Liver (tissue), 9 donors: ENCODE data around the gene KCNT1. TPM values are rescaled to one million over a fixed set of nuclear protein-coding genes. Genes with fewer than 3 reads are reported as not detected.

ENCODE experiments used
- DNase-seq: peaks from one replicate; pipeline ENCODE4 v3.0.0-alpha.2; 2017; ENCODE audit warnings: low spot score
- H3K27ac ChIP-seq, 2 donors: one replicate each; pipeline ENCODE4 v1.7.0; 2013; ENCODE audit warnings: inconsistent platforms in 2 of 2, low read length in 2 of 2, control low read depth in 1 of 2, low read depth in 1 of 2, mild to moderate bottlenecking in 1 of 2
- H3K27me3 ChIP-seq, 4 donors: one replicate each; pipeline versions ENCODE4 v1.6.1 to v1.7.0; 2013; ENCODE audit warnings: low read length in 3 of 4, inconsistent platforms in 1 of 4, mild to moderate bottlenecking in 1 of 4, moderate library complexity in 1 of 4; ENCODE audit not compliant: control insufficient read depth in 4 of 4, insufficient read depth in 4 of 4
- H3K36me3 ChIP-seq, 4 donors: one replicate each; pipeline versions ENCODE4 v1.6.1 to v1.7.0; 2013; ENCODE audit warnings: low read length in 3 of 4, mild to moderate bottlenecking in 3 of 4, low read depth in 1 of 4, moderate library complexity in 1 of 4; ENCODE audit not compliant: control insufficient read depth in 4 of 4, insufficient read depth in 3 of 4
- H3K4me1 ChIP-seq, 4 donors: one replicate each; pipeline versions ENCODE4 v1.6.1 to v1.7.0; 2013; ENCODE audit warnings: low read length in 3 of 4, mild to moderate bottlenecking in 3 of 4, moderate library complexity in 1 of 4; ENCODE audit not compliant: control insufficient read depth in 4 of 4, insufficient read depth in 4 of 4
- H3K4me3 ChIP-seq, 3 donors: one replicate each; pipeline versions ENCODE4 v1.6.1 to v1.7.0; 2013; ENCODE audit warnings: low read length in 3 of 3, control low read depth in 1 of 3, low read depth in 1 of 3, mild to moderate bottlenecking in 1 of 3
- H3K9ac ChIP-seq, 2 donors: one replicate each; pipeline ENCODE4 v1.7.0; 2013; ENCODE audit warnings: low read length in 2 of 2, mild to moderate bottlenecking in 2 of 2, moderate library complexity in 2 of 2, control low read depth in 1 of 2, low read depth in 1 of 2
- H3K9me3 ChIP-seq, 4 donors: one replicate each; pipeline versions ENCODE4 v1.6.1 to v1.7.0; 2013; ENCODE audit warnings: low read length in 3 of 4; ENCODE audit not compliant: control insufficient read depth in 4 of 4
- EGR1 ChIP-seq, 2 donors: IDR thresholded peaks; 2 replicates each; pipeline ENCODE4 v1.6.1; 2016 to 2018; ENCODE audit warnings: antibody characterized with exemption in 2 of 2, low read depth in 2 of 2
- FOXA1 ChIP-seq: IDR thresholded peaks from 2 replicates; pipeline ENCODE4 v1.6.1; 2016; ENCODE audit warnings: antibody characterized with exemption
- FOXA2 ChIP-seq: IDR thresholded peaks from 2 replicates; pipeline ENCODE4 v1.6.1; 2016; ENCODE audit warnings: antibody characterized with exemption
- GABPA ChIP-seq, 2 donors: IDR thresholded peaks in 1 of 2; conservative IDR thresholded peaks in 1 of 2; 2 replicates each; pipeline ENCODE4 v1.6.1; 2016; ENCODE audit warnings: antibody characterized with exemption in 2 of 2, mild to moderate bottlenecking in 1 of 2, moderate library complexity in 1 of 2
- HNF4A ChIP-seq, 2 donors: conservative IDR thresholded peaks; 2 replicates each; pipeline ENCODE4 v1.6.1; 2016; ENCODE audit warnings: antibody characterized with exemption in 2 of 2, mild to moderate bottlenecking in 2 of 2
- HNF4G ChIP-seq: IDR thresholded peaks from 2 replicates; pipeline ENCODE4 v1.6.1; 2016; ENCODE audit warnings: antibody characterized with exemption
- JUND ChIP-seq, 2 donors: IDR thresholded peaks; 2 replicates each; pipeline ENCODE4 v1.6.1; 2016; ENCODE audit warnings: antibody characterized with exemption in 2 of 2
- NR2F2 ChIP-seq: IDR thresholded peaks from 2 replicates; pipeline ENCODE4 v1.6.1; 2016; ENCODE audit warnings: antibody characterized with exemption
- RAD21 ChIP-seq, 2 donors: IDR thresholded peaks; 2 replicates each; pipeline ENCODE4 v1.6.1; 2016; ENCODE audit warnings: antibody characterized with exemption in 2 of 2, mild to moderate bottlenecking in 2 of 2
- RXRA ChIP-seq, 2 donors: IDR thresholded peaks; 2 replicates each; pipeline ENCODE4 v1.6.1; 2017 to 2018; ENCODE audit warnings: antibody characterized with exemption in 2 of 2, mild to moderate bottlenecking in 1 of 2
- SP1 ChIP-seq: IDR thresholded peaks from 2 replicates; pipeline ENCODE4 v1.6.1; 2018; ENCODE audit warnings: antibody characterized with exemption, mild to moderate bottlenecking
- TAF1 ChIP-seq: conservative IDR thresholded peaks from 2 replicates; pipeline ENCODE4 v1.6.1; 2016; ENCODE audit warnings: antibody characterized with exemption, mild to moderate bottlenecking
- YY1 ChIP-seq: IDR thresholded peaks from 2 replicates; pipeline ENCODE4 v1.6.1; 2016; ENCODE audit warnings: antibody characterized with exemption, mild to moderate bottlenecking
- WGBS: extraction: QIAGEN DNeasy Blood & Tissue Kit; methylation state at CpG from one replicate; pipeline ENCODE4 v1.1.7; 2013; 5-methylcytosine and 5-hydroxymethylcytosine counted together
- polyA plus RNA-seq, 2 donors: library from polyadenylated mRNA; stranded (reverse) in 1 of 2; unstranded in 1 of 2; fragments of 200-250 nt in 1 of 2; fragments of >200 nt in 1 of 2; fragmentation: Nextera tagmentation in 1 of 2; extraction: Ambion mirVana in 1 of 2; gene quantifications; one replicate each; pipeline versions ENCODE4 v1.2.1 to v1.2.3, GENCODE V29; 2013 to 2015
- total RNA-seq, 2 donors: library from RNA; depleted of rRNA; stranded (reverse); fragments of >200 nt; gene quantifications; one replicate each; pipeline ENCODE4 v1.2.3, GENCODE V29; 2014
- TF ChIP-seq, protein P1 (sequence below): IDR thresholded peaks from 2 replicates; pipeline ENCODE4 v1.6.1; 2016; ENCODE audit warnings: antibody characterized with exemption
- TF ChIP-seq, protein P2 (sequence below): IDR thresholded peaks from 2 replicates; pipeline ENCODE4 v1.6.1; 2016; ENCODE audit warnings: antibody characterized with exemption, mild to moderate bottlenecking
- TF ChIP-seq, protein P3 (sequence below): fragments of 150-350 bp; IDR thresholded peaks from 2 replicates; pipeline ENCODE4 v1.5.1; 2017; ENCODE audit warnings: improper control_type of control experiment, low read depth, low read length; ENCODE audit not compliant: missing input control
- TF ChIP-seq, protein P4 (sequence below): IDR thresholded peaks from 2 replicates; pipeline ENCODE4 v1.6.1; 2016; ENCODE audit warnings: antibody characterized with exemption
- TF ChIP-seq, protein P5 (sequence below): IDR thresholded peaks from 2 replicates; pipeline ENCODE4 v1.6.1; 2016; ENCODE audit warnings: antibody characterized with exemption
- donor health status: healthy.
- donor health status: healthy.
- donor health status: healthy.
- donor health status: healthy.
- donor health status: healthy.

KCNT1 gene
- total and polyA plus RNA-seq, 4 donors: 0.08 TPM; not detected in 2

DNA sequence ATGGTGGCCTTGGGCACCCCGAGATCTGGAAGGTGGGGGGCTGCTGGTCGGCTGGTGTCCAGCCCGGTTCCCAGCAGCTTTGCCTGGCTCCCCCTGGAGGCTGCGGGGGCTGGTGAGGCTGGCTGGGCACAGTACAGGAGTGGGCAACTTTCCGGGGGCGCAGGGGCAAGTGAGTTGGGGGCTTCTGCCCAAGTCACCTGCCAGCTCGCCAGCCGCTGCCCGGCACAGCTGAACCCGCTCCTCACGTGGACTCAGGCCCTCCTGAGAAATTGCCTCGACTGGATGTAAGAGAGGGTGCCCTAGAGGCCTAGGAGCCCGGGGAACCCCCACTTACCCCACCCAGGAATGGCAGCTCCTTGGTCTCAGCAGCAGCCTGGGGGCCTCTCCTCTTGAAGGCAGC lies 15.4 kb downstream of the KCNT1 start:
- Histone ChIP-seq H3K4me1 (no peaks in the 10 kb centered on the region), H3K9ac (no peak overlapping the region), H3K27me3 (peaks cover 0 to 11% (median 5%) of the 10 kb centered on the region in 4 donors), H3K4me3 (no peak overlapping the region), H3K36me3 (no peaks in the 10 kb centered on the region), H3K9me3 (no peaks in the 10 kb centered on the region), H3K27ac (no peak overlapping the region)
- TF ChIP-seq TAF1: no peak
- TF ChIP-seq, protein P1, sequence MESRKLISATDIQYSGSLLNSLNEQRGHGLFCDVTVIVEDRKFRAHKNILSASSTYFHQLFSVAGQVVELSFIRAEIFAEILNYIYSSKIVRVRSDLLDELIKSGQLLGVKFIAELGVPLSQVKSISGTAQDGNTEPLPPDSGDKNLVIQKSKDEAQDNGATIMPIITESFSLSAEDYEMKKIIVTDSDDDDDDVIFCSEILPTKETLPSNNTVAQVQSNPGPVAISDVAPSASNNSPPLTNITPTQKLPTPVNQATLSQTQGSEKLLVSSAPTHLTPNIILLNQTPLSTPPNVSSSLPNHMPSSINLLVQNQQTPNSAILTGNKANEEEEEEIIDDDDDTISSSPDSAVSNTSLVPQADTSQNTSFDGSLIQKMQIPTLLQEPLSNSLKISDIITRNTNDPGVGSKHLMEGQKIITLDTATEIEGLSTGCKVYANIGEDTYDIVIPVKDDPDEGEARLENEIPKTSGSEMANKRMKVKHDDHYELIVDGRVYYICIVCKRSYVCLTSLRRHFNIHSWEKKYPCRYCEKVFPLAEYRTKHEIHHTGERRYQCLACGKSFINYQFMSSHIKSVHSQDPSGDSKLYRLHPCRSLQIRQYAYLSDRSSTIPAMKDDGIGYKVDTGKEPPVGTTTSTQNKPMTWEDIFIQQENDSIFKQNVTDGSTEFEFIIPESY: no peak
- no peak for TF ChIP-seq FOXA1
- TF ChIP-seq RAD21 (IDR thresholded peaks at IDR 0.05): no peak
- TF ChIP-seq GABPA (IDR thresholded peaks at IDR 0.05 in 1 of 2, conservative IDR thresholded peaks at IDR 0.05 in 1 of 2): no peak
- no peak for TF ChIP-seq EGR1 (IDR thresholded peaks at IDR 0.05; ENCODE audit: low read depth in 2 of 2)
- TF ChIP-seq, protein P2, sequence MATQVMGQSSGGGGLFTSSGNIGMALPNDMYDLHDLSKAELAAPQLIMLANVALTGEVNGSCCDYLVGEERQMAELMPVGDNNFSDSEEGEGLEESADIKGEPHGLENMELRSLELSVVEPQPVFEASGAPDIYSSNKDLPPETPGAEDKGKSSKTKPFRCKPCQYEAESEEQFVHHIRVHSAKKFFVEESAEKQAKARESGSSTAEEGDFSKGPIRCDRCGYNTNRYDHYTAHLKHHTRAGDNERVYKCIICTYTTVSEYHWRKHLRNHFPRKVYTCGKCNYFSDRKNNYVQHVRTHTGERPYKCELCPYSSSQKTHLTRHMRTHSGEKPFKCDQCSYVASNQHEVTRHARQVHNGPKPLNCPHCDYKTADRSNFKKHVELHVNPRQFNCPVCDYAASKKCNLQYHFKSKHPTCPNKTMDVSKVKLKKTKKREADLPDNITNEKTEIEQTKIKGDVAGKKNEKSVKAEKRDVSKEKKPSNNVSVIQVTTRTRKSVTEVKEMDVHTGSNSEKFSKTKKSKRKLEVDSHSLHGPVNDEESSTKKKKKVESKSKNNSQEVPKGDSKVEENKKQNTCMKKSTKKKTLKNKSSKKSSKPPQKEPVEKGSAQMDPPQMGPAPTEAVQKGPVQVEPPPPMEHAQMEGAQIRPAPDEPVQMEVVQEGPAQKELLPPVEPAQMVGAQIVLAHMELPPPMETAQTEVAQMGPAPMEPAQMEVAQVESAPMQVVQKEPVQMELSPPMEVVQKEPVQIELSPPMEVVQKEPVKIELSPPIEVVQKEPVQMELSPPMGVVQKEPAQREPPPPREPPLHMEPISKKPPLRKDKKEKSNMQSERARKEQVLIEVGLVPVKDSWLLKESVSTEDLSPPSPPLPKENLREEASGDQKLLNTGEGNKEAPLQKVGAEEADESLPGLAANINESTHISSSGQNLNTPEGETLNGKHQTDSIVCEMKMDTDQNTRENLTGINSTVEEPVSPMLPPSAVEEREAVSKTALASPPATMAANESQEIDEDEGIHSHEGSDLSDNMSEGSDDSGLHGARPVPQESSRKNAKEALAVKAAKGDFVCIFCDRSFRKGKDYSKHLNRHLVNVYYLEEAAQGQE: no peak
- no peak for TF ChIP-seq SP1
- 81% methylated on average over 13 of the region's 13 CpGs for WGBS
- no peak for DNase-seq

DNA sequence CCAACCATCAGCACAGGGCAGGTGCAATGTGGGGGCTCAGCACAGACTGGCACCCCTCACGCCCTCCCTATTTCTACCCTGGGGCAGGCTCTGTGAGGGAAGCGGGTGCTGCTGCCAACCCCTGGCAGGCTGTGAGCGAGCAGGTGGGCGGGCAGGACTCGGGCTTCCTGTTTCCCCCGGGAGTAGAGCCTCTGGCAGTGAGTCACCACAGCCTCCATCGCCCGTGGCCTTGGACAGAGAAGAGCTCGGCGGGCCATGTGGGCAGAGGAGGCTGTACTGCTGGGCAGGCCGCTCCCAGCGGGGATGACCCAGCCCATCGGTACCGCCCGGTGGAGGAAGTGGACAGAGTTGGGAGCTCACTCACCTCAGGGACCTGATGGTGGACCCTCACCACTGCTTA lies 16.6 kb downstream of the KCNT1 start:
- DNase-seq: no peak
- no peak overlapping the region for H3K4me3 ChIP-seq
- H3K36me3 ChIP-seq: no peaks in the 10 kb centered on the region
- H3K27me3 ChIP-seq: peaks cover 0 to 8% (median 4%) of the 10 kb centered on the region in 4 donors
- 66% methylated on average over 15 of the region's 15 CpGs for WGBS
- no peak overlapping the region for H3K27ac ChIP-seq
- no peaks in the 10 kb centered on the region for H3K4me1 ChIP-seq
- no peaks in the 10 kb centered on the region for H3K9me3 ChIP-seq
- no peak overlapping the region for H3K9ac ChIP-seq
- no peak for TF ChIP-seq FOXA1
- TF ChIP-seq HNF4A (conservative IDR thresholded peaks at IDR 0.05): no peak
- TF ChIP-seq YY1: no peak
- TF ChIP-seq FOXA2: no peak
- TF ChIP-seq, protein P2: no peak
- no peak for TF ChIP-seq GABPA (IDR thresholded peaks at IDR 0.05 in 1 of 2, conservative IDR thresholded peaks at IDR 0.05 in 1 of 2)
- no peak for TF ChIP-seq EGR1 (IDR thresholded peaks at IDR 0.05; ENCODE audit: low read depth in 2 of 2)
- TF ChIP-seq, protein P3, sequence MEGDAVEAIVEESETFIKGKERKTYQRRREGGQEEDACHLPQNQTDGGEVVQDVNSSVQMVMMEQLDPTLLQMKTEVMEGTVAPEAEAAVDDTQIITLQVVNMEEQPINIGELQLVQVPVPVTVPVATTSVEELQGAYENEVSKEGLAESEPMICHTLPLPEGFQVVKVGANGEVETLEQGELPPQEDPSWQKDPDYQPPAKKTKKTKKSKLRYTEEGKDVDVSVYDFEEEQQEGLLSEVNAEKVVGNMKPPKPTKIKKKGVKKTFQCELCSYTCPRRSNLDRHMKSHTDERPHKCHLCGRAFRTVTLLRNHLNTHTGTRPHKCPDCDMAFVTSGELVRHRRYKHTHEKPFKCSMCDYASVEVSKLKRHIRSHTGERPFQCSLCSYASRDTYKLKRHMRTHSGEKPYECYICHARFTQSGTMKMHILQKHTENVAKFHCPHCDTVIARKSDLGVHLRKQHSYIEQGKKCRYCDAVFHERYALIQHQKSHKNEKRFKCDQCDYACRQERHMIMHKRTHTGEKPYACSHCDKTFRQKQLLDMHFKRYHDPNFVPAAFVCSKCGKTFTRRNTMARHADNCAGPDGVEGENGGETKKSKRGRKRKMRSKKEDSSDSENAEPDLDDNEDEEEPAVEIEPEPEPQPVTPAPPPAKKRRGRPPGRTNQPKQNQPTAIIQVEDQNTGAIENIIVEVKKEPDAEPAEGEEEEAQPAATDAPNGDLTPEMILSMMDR: no peak
- TF ChIP-seq, protein P4, sequence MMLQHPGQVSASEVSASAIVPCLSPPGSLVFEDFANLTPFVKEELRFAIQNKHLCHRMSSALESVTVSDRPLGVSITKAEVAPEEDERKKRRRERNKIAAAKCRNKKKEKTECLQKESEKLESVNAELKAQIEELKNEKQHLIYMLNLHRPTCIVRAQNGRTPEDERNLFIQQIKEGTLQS: no peak
- TF ChIP-seq, protein P5, sequence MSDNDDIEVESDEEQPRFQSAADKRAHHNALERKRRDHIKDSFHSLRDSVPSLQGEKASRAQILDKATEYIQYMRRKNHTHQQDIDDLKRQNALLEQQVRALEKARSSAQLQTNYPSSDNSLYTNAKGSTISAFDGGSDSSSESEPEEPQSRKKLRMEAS: no peak
- TF ChIP-seq, protein P1: no peak
- TF ChIP-seq RXRA (IDR thresholded peaks at IDR 0.05): no peak
- TF ChIP-seq JUND (IDR thresholded peaks at IDR 0.05): no peak
- no peak for TF ChIP-seq HNF4G
- no peak for TF ChIP-seq TAF1
- TF ChIP-seq RAD21 (IDR thresholded peaks at IDR 0.05): no peak
- TF ChIP-seq NR2F2: no peak
- no peak for TF ChIP-seq SP1
